IPS DF 4.7 (cell line): Measurements from ENCODE around the gene BLTP3B.

Experiments used
- DNase-seq: peaks from one replicate; pipeline ENCODE4 v3.0.0-alpha.2; 2013; ENCODE audit warnings: low spot score; ENCODE audit errors: extremely low read depth

Gene BLTP3B

GRCh38 chr12:100159391-100160104, 16.9 kb upstream of the BLTP3B start:
- DNase-seq: no peak

- DNase-seq: no peak
These were observed 15.9 kb upstream of the BLTP3B start for GRCh38 chr12:100158535-100158934.

GRCh38 chr12:100157427-100157821, 14.8 kb upstream of the BLTP3B start:
- DNase-seq: no peak

- no peak for DNase-seq
These were observed 14.2 kb upstream of the BLTP3B start for GRCh38 chr12:100156731-100157426.

DNA sequence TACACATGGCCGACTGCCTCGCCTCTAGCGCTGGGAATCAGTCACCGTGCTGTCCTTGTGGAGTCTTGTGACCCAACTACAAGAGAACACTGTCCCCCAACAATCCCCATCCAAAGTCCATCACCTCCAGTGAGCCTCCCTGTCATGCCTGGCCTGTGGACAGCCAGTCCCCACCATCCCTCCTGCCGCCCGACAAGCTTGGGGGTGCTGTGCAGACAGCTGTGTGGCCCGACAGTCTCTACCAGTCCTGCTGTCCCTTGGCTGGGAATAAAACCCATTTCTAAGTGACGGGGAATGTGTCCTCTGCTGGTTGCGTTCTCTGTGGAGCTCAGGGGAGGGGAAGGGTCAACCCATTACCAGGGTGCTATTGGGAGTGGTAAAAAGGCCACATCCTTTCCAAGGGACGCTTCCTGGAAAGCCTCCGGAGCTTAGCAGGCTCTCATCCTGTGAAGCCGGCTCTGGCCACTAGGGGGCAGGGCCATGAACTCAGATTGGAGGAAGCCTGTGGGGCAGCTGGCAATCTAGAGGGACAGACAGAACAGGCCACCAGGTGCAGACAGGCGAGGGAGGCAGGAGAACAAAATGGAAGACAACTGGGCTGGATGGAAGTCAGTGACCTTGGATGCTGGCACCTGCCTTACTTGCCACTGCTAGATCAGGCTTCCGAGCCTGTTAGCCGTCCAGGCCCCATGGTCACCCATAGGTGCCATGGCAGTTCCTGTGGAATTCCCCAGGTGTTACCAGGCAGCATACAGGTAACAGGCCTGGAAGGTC, 12.0 kb upstream of the BLTP3B start:
- DNase-seq: no peak

GRCh38 chr12:100153131-100153530, 10.5 kb upstream of the BLTP3B start:
- no peak for DNase-seq

DNA sequence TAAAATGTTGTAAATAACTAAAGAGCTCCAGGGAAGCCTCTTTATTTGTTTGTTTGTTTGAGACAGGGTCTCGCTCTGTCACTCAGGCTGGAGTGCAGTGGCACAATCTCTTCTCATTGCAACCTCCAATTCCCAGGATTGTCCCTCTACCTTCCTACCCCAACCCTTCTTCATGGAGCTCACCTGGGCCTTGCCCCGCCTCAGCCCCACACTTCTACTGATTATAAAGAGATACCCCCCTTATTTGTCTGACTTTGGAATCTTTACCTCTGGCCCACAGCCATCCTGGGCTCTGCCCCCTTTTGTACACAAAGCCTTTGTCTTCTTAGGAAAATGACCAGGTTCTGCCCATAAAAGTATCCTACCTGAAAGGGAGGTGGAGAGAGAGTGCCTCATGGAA, 9.1 kb upstream of the BLTP3B start:
- DNase-seq: no peak

GRCh38 chr12:100146252-100146651, 3.6 kb upstream of the BLTP3B start:
- no peak for DNase-seq

DNA sequence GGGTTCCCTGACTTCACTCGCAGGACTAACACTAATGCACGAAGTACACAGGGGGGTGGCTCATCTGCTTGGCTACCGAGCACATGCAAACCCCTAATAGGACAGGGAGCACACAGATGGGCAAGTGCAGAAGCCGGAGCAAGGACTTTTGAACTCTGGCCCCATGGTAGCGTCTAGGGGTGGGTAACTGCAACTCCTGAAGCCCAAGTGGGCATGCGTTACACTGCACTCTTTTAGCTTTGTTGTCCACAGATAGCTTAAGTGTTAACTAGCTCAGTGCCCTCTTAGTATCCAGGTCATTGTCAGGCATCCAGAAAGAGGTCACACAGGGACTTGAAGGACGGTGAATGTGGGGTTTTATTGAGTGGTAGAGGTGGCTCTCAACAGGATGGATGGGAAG, 3.0 kb upstream of the BLTP3B start:
- no peak for DNase-seq

DNA sequence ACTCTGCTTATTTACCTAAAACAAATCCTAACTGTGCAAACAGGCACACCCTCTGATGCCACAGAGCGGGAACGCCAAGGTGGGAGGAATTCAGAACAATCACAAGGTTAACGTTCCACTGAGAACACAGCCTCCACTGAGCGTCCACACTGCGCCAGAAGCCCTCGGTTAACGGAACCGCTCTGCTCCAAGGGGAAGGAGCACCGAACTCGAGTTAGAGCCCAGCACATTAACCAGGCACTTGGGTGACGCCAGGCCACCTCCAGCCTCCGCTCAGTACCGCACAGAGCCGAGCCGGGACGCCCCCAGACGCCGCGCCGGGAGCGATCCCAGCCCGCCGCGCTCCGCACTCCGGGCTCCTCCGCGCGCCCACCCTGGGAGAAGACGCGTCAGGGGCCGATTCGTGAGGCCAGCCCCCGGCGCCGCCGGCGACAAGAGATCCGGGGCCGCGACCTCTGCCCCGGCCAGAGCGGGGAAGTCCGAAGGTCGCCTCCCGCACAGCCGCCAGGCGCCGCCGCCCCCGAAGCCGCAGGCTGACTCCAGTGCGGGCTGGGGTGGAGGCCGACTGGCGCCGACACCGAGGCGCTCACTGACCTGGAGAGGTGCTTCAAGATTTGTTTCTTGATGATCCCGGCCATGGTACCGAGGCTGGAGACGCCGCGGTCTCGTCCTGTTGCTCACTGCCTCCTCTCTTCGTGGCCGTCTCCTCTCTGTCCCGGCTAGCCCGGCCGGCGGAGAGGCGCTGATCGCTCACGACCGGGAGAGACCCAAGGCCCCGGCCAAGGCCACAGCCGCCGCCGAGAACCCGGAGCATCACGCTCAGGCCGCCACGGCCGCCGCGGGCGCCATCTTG, 450 bp downstream of the BLTP3B start:
- no peak for DNase-seq

- no peak for DNase-seq
These were observed 1.0 kb downstream of the BLTP3B start for GRCh38 chr12:100141666-100141997.

- no peak for DNase-seq
These were observed 3.9 kb downstream of the BLTP3B start for GRCh38 chr12:100138803-100139098.

- DNase-seq: no peak
These were observed 4.4 kb downstream of the BLTP3B start for GRCh38 chr12:100138048-100138802.

DNA sequence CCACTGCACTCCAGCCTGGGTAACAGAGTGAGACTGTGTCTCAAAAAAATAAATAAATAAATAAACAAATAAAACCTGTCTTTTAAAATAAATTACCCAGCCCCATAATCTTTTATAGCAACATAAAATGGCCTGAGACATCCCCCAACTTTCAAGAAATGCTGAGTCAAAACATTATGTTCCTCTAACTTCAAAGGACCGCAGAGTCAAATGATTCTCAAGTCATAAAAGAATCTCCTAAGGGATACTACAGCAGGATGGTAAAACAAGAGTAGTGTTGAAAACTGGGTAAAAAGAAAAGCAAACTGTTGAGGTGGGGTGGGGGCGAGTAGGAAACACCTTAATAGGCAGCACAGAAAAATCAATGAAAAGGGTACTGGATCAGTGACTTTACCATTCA, 9.5 kb downstream of the BLTP3B start:
- no peak for DNase-seq

- no peak for DNase-seq
These were observed 14.2 kb downstream of the BLTP3B start for GRCh38 chr12:100128512-100128908.

GRCh38 chr12:100127766-100128511, 14.7 kb downstream of the BLTP3B start:
- DNase-seq: no peak

GRCh38 chr12:100123316-100124095, 19.2 kb downstream of the BLTP3B start:
- no peak for DNase-seq

DNA sequence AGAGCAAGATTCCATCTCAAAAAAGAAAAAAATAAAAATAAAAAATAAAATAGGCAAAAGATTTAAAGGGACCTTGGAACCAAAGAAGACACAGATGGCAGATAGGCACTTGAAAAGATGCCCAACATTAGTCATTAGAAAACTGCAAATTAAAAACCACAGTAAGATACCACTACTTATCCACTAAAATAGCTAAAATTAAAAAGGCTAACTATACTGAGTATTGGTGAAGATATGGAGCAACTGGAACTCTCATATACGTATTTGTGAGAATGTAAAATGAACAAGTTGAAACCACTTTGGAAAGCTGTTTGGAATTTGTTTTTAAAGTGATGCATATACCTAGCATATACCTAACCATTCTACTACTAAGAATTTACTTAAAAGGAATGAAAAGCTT, 22.3 kb downstream of the BLTP3B start:
- DNase-seq: no peak

- no peak for DNase-seq
These were observed 27.4 kb downstream of the BLTP3B start for GRCh38 chr12:100115291-100115690.

DNA sequence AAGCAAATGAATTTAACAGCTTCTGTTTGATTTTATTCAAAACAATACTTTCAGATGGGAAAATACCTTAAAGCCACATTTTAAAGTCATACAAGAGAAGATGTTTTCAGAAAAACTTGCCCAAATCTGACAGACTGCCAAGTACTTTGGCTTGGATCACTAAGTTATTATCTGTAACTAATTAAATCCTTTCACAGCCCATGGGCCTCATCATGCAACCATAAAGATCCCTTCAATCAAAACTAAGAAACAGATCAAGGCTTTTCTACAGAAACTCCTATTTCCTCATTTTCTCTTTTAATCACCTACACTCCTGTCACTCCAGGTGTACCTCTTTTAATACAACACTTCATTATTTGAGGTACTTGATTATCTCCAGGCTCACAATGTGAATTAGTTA, 28.1 kb downstream of the BLTP3B start:
- no peak for DNase-seq
